Endodermal cell (in vitro differentiated cells): ENCODE data around the gene GCGR. TPM values are rescaled to one million over a fixed set of nuclear protein-coding genes. Genes with fewer than 3 reads are reported as not detected.

Source experiments
- DNase-seq: peaks from one replicate; pipeline ENCODE4 v3.0.0-alpha.2; 2017
- H3K27ac ChIP-seq: 2 replicates; pipeline ENCODE4 v1.5.1; 2013; ENCODE audit warnings: mild to moderate bottlenecking, low read depth, low read length, moderate library complexity
- H3K27me3 ChIP-seq: 2 replicates; pipeline ENCODE4 v1.6.1; 2013; ENCODE audit warnings: mild to moderate bottlenecking, low read length, moderate library complexity; ENCODE audit not compliant: insufficient read depth, control insufficient read depth, poor library complexity, severe bottlenecking
- H3K36me3 ChIP-seq: 2 replicates; pipeline ENCODE4 v1.7.0; 2013; ENCODE audit warnings: mild to moderate bottlenecking, low read length, moderate library complexity; ENCODE audit not compliant: control insufficient read depth, insufficient read depth
- H3K4me1 ChIP-seq: one replicate; pipeline ENCODE4 v1.7.0; 2013; ENCODE audit warnings: low read length; ENCODE audit not compliant: control insufficient read depth, insufficient read depth
- H3K4me3 ChIP-seq: 2 replicates; pipeline ENCODE4 v1.5.1; 2013; ENCODE audit warnings: mild to moderate bottlenecking, low read length, moderate library complexity
- H3K9ac ChIP-seq: 2 replicates; pipeline ENCODE4 v1.6.1; 2013; ENCODE audit warnings: mild to moderate bottlenecking, low read length, moderate library complexity; ENCODE audit not compliant: poor library complexity, severe bottlenecking; ENCODE audit errors: extremely low read depth
- H3K9me3 ChIP-seq: 2 replicates; pipeline ENCODE4 v1.6.1; 2013; ENCODE audit warnings: mild to moderate bottlenecking, low read length, moderate library complexity; ENCODE audit not compliant: control insufficient read depth
- H3K27ac Mint-ChIP-seq: 2 replicates; pipeline ENCODE4 v1.8.0; 2020; ENCODE audit warnings: mixed read lengths
- H3K27me3 Mint-ChIP-seq: 2 replicates; pipeline ENCODE4 v1.8.0; 2021; ENCODE audit warnings: mild to moderate bottlenecking, mixed read lengths; ENCODE audit not compliant: insufficient read depth
- H3K36me3 Mint-ChIP-seq: 2 replicates; pipeline ENCODE4 v1.8.0; 2020; ENCODE audit warnings: low read depth, mixed read lengths
- H3K4me1 Mint-ChIP-seq: 2 replicates; pipeline ENCODE4 v1.8.0; 2020; ENCODE audit warnings: mixed read lengths
- H3K4me3 Mint-ChIP-seq: 2 replicates; pipeline ENCODE4 v1.8.0; 2020; ENCODE audit warnings: mild to moderate bottlenecking, moderate library complexity, mixed read lengths
- H3K9me3 Mint-ChIP-seq: 2 replicates; pipeline ENCODE4 v1.8.0; 2020; ENCODE audit warnings: mild to moderate bottlenecking, mixed read lengths
- WGBS, 2 experiments: methylation state at CpG; one replicate each; pipeline versions ENCODE4 v1.1.5 to v1.1.7; 2013; ENCODE audit warnings: missing lambda C conversion rate in 2 of 2, mixed read lengths in 1 of 2; ENCODE audit not compliant: insufficient coverage in 1 of 2, insufficient read length in 1 of 2; 5-methylcytosine and 5-hydroxymethylcytosine counted together
- total RNA-seq, 2 donors: library from RNA; stranded (reverse); fragmentation: NEBNext Ultra II Directional in 1 of 2; extraction: Animal tissue kit (Norgen Biotek cat#: 25700) in 1 of 2; gene quantifications; 2 replicates in 1 of 2; 3 replicates in 1 of 2; pipeline ENCODE4 v1.2.1, GENCODE V29; 2021
- TF ChIP-seq, protein P1 (sequence below): fragments of 200-600 bp; sonication (generic); conservative IDR thresholded peaks from 2 replicates; pipeline ENCODE4 v1.5.0; 2021; ENCODE audit warnings: antibody characterized with exemption, mild to moderate bottlenecking

Gene GCGR
- total RNA-seq, 2 donors from 2014 or later, result 4.0 TPM; not detected in 1

GRCh38 chr17:81833160-81833920 lies 29.4 kb downstream of the GCGR start, which contains the start of gene MCRIP1:
TSS of gene MCRIP1 (minus strand) at chr17:81833291. CDS start at chr17:81824506, 8,785 bp downstream.
- Mint-ChIP-seq H3K36me3 (peaks cover 4% of the 10 kb centered on the region), H3K4me1 (peaks cover 12% of the 10 kb centered on the region), H3K27ac (peak within 1 kb of the TSS; percentile 95), H3K4me3 (peak within 1 kb of the TSS; percentile 83), H3K27me3 (no peaks in the 10 kb centered on the region), H3K9me3 (no peaks in the 10 kb centered on the region)
- no peaks in the 10 kb centered on the region for H3K27me3 ChIP-seq
- peak within 1 kb of the TSS; percentile 89 for H3K27ac ChIP-seq
- peak within 1 kb of the TSS; percentile 95 for H3K4me3 ChIP-seq
- no peaks in the 10 kb centered on the region for H3K9me3 ChIP-seq
- peak; percentile 99 for DNase-seq
- peaks cover 4% of the 10 kb centered on the region for H3K4me1 ChIP-seq
- H3K36me3 ChIP-seq, result no peaks in the 10 kb centered on the region
- TF ChIP-seq, protein P1, sequence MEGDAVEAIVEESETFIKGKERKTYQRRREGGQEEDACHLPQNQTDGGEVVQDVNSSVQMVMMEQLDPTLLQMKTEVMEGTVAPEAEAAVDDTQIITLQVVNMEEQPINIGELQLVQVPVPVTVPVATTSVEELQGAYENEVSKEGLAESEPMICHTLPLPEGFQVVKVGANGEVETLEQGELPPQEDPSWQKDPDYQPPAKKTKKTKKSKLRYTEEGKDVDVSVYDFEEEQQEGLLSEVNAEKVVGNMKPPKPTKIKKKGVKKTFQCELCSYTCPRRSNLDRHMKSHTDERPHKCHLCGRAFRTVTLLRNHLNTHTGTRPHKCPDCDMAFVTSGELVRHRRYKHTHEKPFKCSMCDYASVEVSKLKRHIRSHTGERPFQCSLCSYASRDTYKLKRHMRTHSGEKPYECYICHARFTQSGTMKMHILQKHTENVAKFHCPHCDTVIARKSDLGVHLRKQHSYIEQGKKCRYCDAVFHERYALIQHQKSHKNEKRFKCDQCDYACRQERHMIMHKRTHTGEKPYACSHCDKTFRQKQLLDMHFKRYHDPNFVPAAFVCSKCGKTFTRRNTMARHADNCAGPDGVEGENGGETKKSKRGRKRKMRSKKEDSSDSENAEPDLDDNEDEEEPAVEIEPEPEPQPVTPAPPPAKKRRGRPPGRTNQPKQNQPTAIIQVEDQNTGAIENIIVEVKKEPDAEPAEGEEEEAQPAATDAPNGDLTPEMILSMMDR, result no peak
- 1 to 7% methylated on average over 9 to 74 of the region's 76 CpGs for WGBS, 2 experiments
- peak within 1 kb of the TSS; percentile 95 for H3K9ac ChIP-seq

DNA sequence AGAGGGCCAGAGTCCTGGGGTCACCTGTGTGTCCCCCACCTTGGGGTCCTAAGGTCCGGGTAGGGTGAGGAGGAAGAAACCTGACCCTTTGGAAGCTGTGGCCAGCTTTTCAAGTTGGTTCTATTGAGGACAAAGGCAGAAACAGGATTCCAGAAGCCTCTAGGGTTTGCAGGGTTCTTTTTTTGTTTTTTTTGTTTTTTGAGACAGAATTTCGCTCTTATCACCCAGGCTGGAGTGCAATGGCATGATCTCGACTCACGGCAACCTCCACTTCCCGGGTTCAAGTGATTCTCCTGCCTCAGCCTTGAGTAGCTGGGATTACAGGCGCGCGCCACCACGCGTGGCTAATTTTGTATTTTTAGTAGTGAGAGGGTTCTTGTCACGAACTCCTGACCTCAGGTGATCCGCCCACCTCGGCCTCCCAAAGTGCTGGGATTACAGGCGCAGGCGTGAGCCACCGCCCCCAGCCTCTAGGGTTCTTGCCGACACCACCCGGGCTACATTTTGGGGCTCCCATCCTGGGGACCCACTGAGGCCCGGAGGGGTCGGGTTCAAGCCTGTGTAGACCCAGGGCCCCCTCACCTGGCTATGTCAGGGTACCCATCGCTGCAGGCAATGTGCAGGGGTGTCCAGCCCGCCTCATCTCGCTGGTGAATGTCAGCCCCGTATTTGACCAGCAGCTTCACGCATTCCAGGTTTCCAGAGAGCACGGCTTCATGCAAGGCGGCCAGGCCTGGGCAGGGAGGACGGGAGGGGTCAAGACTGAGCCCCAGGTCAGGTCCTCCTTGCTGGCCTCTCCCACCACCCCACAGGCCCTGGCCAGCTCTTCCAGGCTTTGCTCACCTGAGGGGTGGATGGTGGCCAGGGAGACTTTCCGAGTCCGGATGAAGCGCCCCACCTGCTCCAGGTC lies 30.2 kb downstream of the GCGR start:
- TF ChIP-seq, protein P1, result no peak
- Histone ChIP-seq H3K36me3 (no peaks in the 10 kb centered on the region), H3K4me3 (peak overlapping the region; percentile 93), H3K27ac (peak overlapping the region; percentile 89), H3K4me1 (peaks cover 4% of the 10 kb centered on the region), H3K27me3 (no peaks in the 10 kb centered on the region), H3K9ac (peak overlapping the region; percentile 95), H3K9me3 (no peaks in the 10 kb centered on the region)
- no peak for DNase-seq
- peak overlapping the region; percentile 83 for H3K4me3 Mint-ChIP-seq
- H3K9me3 Mint-ChIP-seq, result no peaks in the 10 kb centered on the region
- peaks cover 4% of the 10 kb centered on the region for H3K36me3 Mint-ChIP-seq
- H3K27ac Mint-ChIP-seq, result peak overlapping the region; percentile 95
- WGBS, 2 experiments, result 83 to 89% methylated on average over 20 to 31 of the region's 31 CpGs
- H3K27me3 Mint-ChIP-seq, result no peaks in the 10 kb centered on the region
- peaks cover 9% of the 10 kb centered on the region for H3K4me1 Mint-ChIP-seq

DNA sequence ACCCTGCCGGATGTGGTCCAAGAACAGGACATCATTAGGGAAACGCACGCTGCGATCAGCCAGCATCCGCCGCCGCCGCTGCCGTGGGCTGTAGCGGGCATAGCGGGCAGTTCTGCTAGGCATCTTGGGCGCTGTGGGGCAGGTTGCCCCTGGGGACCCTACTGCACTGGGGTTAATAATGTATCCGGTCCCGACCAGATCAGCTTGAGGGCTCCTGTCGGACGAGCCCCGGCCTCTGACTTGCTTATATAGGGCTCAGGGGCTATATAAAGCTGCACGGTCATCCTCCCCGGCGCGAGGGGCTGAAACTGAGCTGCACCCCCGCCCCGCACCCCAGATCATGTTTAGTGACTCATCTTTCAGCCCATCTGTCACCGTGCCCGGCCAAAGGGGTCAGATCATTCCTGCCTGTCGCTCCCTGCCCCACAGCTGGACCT lies 30.9 kb downstream of the GCGR start, which contains the start of gene PPP1R27:
TSS of gene PPP1R27 (minus strand) at position 220 of the 437 bp plus-strand sequence. CDS start at position 123, 97 bp downstream.
- H3K36me3 Mint-ChIP-seq, result peaks cover 4% of the 10 kb centered on the region
- WGBS, 2 experiments, result 93 to 96% methylated on average over 25 to 26 of the region's 26 CpGs

More for the DNA sequence above, 30.9 kb downstream of the GCGR start, which contains the start of gene PPP1R27:
- H3K9me3 ChIP-seq, result no peaks in the 10 kb centered on the region
- DNase-seq, result no peak
- H3K27ac ChIP-seq, result peak within 1 kb of the TSS; percentile 89
- Mint-ChIP-seq H3K9me3 (no peaks in the 10 kb centered on the region), H3K4me3 (peak within 1 kb of the TSS; percentile 83), H3K27ac (peak within 1 kb of the TSS; percentile 95), H3K27me3 (no peaks in the 10 kb centered on the region), H3K4me1 (peaks cover 9% of the 10 kb centered on the region)
- no peaks in the 10 kb centered on the region for H3K27me3 ChIP-seq
- TF ChIP-seq, protein P1, result no peak
- H3K36me3 ChIP-seq, result no peaks in the 10 kb centered on the region
- peak within 1 kb of the TSS; percentile 95 for H3K9ac ChIP-seq
- H3K4me3 ChIP-seq, result peak within 1 kb of the TSS; percentile 93
- peaks cover 4% of the 10 kb centered on the region for H3K4me1 ChIP-seq
